Measurements from ENCODE around the gene CHN1. TPM values are rescaled to one million over a fixed set of nuclear protein-coding genes. Genes with fewer than 3 reads are reported as not detected.

Gene CHN1
- total RNA-seq, 2 experiments from 2014 or later = 3.8 to 6.2 TPM

GRCh38 chr2:174903264-174903556 is 102.0 kb downstream of the CHN1 start:
- H3K4me1 Mint-ChIP-seq (ENCODE audit: low read depth) = peaks cover 24% of the 10 kb centered on the region
- H3K4me3 Mint-ChIP-seq = no peak overlapping the region
- no peaks in the 10 kb centered on the region for H3K9me3 Mint-ChIP-seq
- no peak overlapping the region for H3K27ac Mint-ChIP-seq
- H3K27me3 Mint-ChIP-seq = peaks cover under 1% of the 10 kb centered on the region
- CTCF ChIA-PET = interaction anchor here (1.1 kb wide), 1 partner anchor 128 kb away, joined by 3 read pairs; no protein-coding TSS in a partner anchor
- no peak for DNase-seq
- H3K36me3 Mint-ChIP-seq = no peaks in the 10 kb centered on the region
- intact Hi-C loops (cut with micrococcal nuclease) = loop anchor here (5.0 kb wide), 2 partner anchors 71 to 126 kb away; no protein-coding TSS in a partner anchor
- POLR2A ChIA-PET = no interaction called here

- POLR2A ChIA-PET = no interaction called here
- H3K27me3 Mint-ChIP-seq = no peaks in the 10 kb centered on the region
- no peak for DNase-seq
- H3K4me3 Mint-ChIP-seq = no peak overlapping the region
- CTCF ChIA-PET = interaction anchor here (1.1 to 1.3 kb wide), 2 partner anchors 128 to 132 kb away, joined by 3 to 6 read pairs; no protein-coding TSS in a partner anchor
- H3K4me1 Mint-ChIP-seq (ENCODE audit: low read depth) = peaks cover 24% of the 10 kb centered on the region
- no peaks in the 10 kb centered on the region for H3K36me3 Mint-ChIP-seq
- H3K9me3 Mint-ChIP-seq = no peaks in the 10 kb centered on the region
- H3K27ac Mint-ChIP-seq = no peak overlapping the region
- intact Hi-C loops (cut with micrococcal nuclease) = loop anchor here (5.0 kb wide), 2 partner anchors 70 to 125 kb away; no protein-coding TSS in a partner anchor
These were observed 102.5 kb downstream of the CHN1 start for GRCh38 chr2:174902506-174903263.

DNA sequence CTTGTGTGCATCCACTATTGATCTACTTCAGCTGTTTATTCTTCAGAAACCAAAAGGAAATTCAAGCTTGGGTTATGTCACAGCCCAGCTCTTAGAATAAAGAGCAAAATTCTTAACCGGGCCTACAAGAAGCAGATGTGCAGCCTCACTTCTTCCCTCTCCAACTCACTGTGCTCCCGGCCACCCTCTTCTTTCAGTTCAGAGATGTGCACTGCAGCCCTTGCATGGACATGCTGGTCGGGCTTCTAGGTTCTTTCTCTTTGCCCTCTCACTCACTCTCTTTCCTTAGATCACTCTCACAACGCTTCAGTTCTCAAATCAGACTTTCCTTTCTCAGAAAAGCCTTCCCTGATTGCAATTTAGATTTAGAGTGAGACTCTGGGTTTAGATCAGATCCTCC is 104.1 kb downstream of the CHN1 start:
- ChIA-PET CTCF (interaction anchor here (0.7 to 1.5 kb wide), 3 partner anchors 130 to 376 kb away, joined by 3 to 6 read pairs (median 6); no protein-coding TSS in a partner anchor), POLR2A (no interaction called here)
- Mint-ChIP-seq H3K27me3 (no peaks in the 10 kb centered on the region), H3K4me1 (ENCODE audit: low read depth) (peaks cover 22% of the 10 kb centered on the region), H3K27ac (peak overlapping the region; percentile 0), H3K36me3 (no peaks in the 10 kb centered on the region), H3K9me3 (no peaks in the 10 kb centered on the region), H3K4me3 (peak overlapping the region; percentile 3)
- intact Hi-C loops (cut with micrococcal nuclease) = loop anchor here (5.0 kb wide), 2 partner anchors 69 to 124 kb away; no protein-coding TSS in a partner anchor
- DNase-seq = peak; percentile 43

DNA sequence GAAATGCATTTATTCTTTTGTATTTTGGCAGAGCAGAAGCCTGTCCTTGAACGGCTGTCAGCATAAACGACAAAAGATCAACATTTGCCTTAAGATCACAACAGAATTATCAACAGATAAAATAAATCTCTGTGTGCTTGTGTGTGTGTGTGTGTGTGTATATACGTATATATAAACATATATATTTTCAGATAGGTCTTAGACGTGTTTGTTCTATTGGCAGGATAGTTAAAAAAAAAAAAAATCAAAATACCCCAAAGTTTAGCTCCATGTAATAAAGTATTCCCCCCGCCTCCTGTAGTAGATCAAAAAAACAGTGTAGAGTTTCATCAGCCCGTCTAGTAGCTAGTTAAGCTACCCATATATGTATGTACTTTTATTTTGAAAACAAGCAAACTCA is 107.9 kb downstream of the CHN1 start:
- no peak overlapping the region for H3K4me3 Mint-ChIP-seq
- no peaks in the 10 kb centered on the region for H3K36me3 Mint-ChIP-seq
- no peaks in the 10 kb centered on the region for H3K9me3 Mint-ChIP-seq
- no peaks in the 10 kb centered on the region for H3K27me3 Mint-ChIP-seq
- CTCF ChIA-PET = interaction anchor here (0.6 kb wide), 1 partner anchor 243 kb away, joined by 3 read pairs; no protein-coding TSS in a partner anchor
- no peak overlapping the region for H3K27ac Mint-ChIP-seq
- intact Hi-C loops (cut with micrococcal nuclease) = no loop called here
- peaks cover 18% of the 10 kb centered on the region for H3K4me1 Mint-ChIP-seq (ENCODE audit: low read depth)
- no peak for DNase-seq
- POLR2A ChIA-PET = no interaction called here

GRCh38 chr2:174893018-174893417 is 112.2 kb downstream of the CHN1 start:
- no peak for DNase-seq
- Mint-ChIP-seq H3K36me3 (no peaks in the 10 kb centered on the region), H3K27ac (no peak overlapping the region), H3K27me3 (no peaks in the 10 kb centered on the region), H3K4me1 (ENCODE audit: low read depth) (peaks cover 8% of the 10 kb centered on the region), H3K4me3 (no peak overlapping the region), H3K9me3 (no peaks in the 10 kb centered on the region)
- intact Hi-C loops (cut with micrococcal nuclease) = no loop called here
- ChIA-PET CTCF (no interaction called here), POLR2A (no interaction called here)

DNA sequence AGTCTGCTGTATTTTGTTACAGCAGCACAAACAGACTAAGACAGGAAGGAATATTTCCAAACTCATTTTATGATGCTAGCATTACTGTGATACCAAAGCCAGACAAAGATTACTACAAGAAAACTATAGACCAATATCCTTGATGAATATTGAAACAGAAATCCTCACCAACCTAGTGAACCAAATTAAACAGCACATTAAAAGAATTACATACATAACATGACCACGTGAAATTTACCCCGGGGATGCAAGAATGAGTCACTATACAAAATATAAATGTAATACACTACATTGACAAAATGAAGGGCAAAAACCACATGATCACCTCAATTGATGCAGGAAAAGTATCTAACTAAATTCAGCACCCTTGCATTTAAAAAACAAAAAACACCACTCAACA is 112.6 kb downstream of the CHN1 start:
- DNase-seq = no peak
- Mint-ChIP-seq H3K4me3 (no peak overlapping the region), H3K36me3 (no peaks in the 10 kb centered on the region), H3K4me1 (ENCODE audit: low read depth) (peaks cover 8% of the 10 kb centered on the region), H3K27ac (no peak overlapping the region), H3K9me3 (no peaks in the 10 kb centered on the region), H3K27me3 (no peaks in the 10 kb centered on the region)
- POLR2A ChIA-PET = no interaction called here
- CTCF ChIA-PET = no interaction called here
- intact Hi-C loops (cut with micrococcal nuclease) = no loop called here

GRCh38 chr2:174888646-174889271 is 116.4 kb downstream of the CHN1 start:
- Mint-ChIP-seq H3K27ac (no peak overlapping the region), H3K27me3 (no peaks in the 10 kb centered on the region), H3K36me3 (no peaks in the 10 kb centered on the region), H3K9me3 (no peaks in the 10 kb centered on the region), H3K4me3 (no peak overlapping the region), H3K4me1 (ENCODE audit: low read depth) (peaks cover 8% of the 10 kb centered on the region)
- intact Hi-C loops (cut with micrococcal nuclease) = no loop called here
- ChIA-PET CTCF (interaction anchor here (1.3 kb wide), 1 partner anchor 116 kb away, joined by 3 read pairs; no protein-coding TSS in a partner anchor), POLR2A (no interaction called here)
- DNase-seq = no peak

DNA sequence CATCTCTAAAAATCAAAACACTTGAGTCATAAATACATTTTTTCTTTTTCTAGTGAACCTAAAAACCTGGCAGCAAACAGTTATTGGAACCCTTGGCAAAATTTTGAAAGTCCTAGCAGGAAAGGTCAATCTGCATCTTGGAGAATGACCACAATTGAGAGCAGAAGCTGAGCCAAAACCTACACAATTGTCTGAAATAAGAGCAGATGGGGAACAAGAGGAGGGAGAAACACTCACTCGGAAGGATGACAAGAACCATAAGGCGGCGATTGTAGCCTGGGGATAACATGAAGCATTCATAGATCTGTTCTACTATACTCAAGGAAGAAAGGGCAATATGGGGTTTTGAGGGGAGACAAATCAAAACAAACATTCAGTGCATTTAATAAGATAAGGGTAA is 117.0 kb downstream of the CHN1 start:
- no peak for DNase-seq
- Mint-ChIP-seq H3K4me1 (ENCODE audit: low read depth) (peaks cover 8% of the 10 kb centered on the region), H3K9me3 (no peaks in the 10 kb centered on the region), H3K27ac (no peak overlapping the region), H3K27me3 (no peaks in the 10 kb centered on the region), H3K36me3 (no peaks in the 10 kb centered on the region), H3K4me3 (no peak overlapping the region)
- ChIA-PET POLR2A (no interaction called here), CTCF (no interaction called here)
- intact Hi-C loops (cut with micrococcal nuclease) = no loop called here

GRCh38 chr2:174882416-174882815 is 122.8 kb downstream of the CHN1 start:
- H3K9me3 Mint-ChIP-seq = no peaks in the 10 kb centered on the region
- no peaks in the 10 kb centered on the region for H3K27me3 Mint-ChIP-seq
- no peaks in the 10 kb centered on the region for H3K36me3 Mint-ChIP-seq
- CTCF ChIA-PET = interaction anchor here (1.8 kb wide), 1 partner anchor 107 kb away, joined by 6 read pairs; no protein-coding TSS in a partner anchor
- no peak for DNase-seq
- intact Hi-C loops (cut with micrococcal nuclease) = no loop called here
- no peak overlapping the region for H3K4me3 Mint-ChIP-seq
- H3K4me1 Mint-ChIP-seq (ENCODE audit: low read depth) = no peaks in the 10 kb centered on the region
- H3K27ac Mint-ChIP-seq = no peak overlapping the region
- POLR2A ChIA-PET = no interaction called here

DNA sequence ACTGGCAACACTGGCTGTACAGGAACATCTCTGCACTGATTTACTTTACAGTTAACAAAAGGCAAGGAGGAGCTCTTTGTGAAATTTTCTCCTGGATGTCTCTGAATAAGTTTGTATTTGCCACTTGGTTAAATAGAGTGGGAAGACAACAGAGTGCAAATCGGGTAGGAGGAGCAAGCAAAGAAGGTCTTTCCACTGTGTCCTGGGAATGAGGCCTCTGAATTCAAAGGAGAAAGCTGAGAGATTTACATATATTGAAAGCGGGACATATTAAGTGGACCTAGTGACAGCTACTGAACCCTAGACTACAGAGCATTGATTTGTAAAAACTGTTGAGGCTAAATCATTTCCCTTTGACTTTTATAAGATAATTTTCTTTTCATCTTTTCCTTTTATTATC is 123.5 kb downstream of the CHN1 start:
- DNase-seq = no peak
- Mint-ChIP-seq H3K4me3 (no peak overlapping the region), H3K4me1 (ENCODE audit: low read depth) (no peaks in the 10 kb centered on the region), H3K9me3 (no peaks in the 10 kb centered on the region), H3K27ac (no peak overlapping the region), H3K27me3 (no peaks in the 10 kb centered on the region), H3K36me3 (no peaks in the 10 kb centered on the region)
- intact Hi-C loops (cut with micrococcal nuclease) = no loop called here
- ChIA-PET CTCF (interaction anchor here (1.8 kb wide), 1 partner anchor 106 kb away, joined by 6 read pairs; no protein-coding TSS in a partner anchor), POLR2A (no interaction called here)

- H3K4me1 Mint-ChIP-seq (ENCODE audit: low read depth) = no peaks in the 10 kb centered on the region
- CTCF ChIA-PET = no interaction called here
- POLR2A ChIA-PET = no interaction called here
- H3K4me3 Mint-ChIP-seq = no peak overlapping the region
- H3K36me3 Mint-ChIP-seq = no peaks in the 10 kb centered on the region
- no peaks in the 10 kb centered on the region for H3K9me3 Mint-ChIP-seq
- intact Hi-C loops (cut with micrococcal nuclease) = no loop called here
- H3K27me3 Mint-ChIP-seq = no peaks in the 10 kb centered on the region
- DNase-seq = no peak
- no peak overlapping the region for H3K27ac Mint-ChIP-seq
These were observed 126.5 kb downstream of the CHN1 start for GRCh38 chr2:174878537-174879147.

- no peaks in the 10 kb centered on the region for H3K27me3 Mint-ChIP-seq
These were observed 127.4 kb downstream of the CHN1 start for GRCh38 chr2:174877751-174878150.

More at GRCh38 chr2:174877751-174878150, 127.4 kb downstream of the CHN1 start:
- ChIA-PET CTCF (interaction anchor here (1.0 kb wide), 1 partner anchor 129 kb away, joined by 3 read pairs; no protein-coding TSS in a partner anchor), POLR2A (no interaction called here)
- intact Hi-C loops (cut with micrococcal nuclease) = no loop called here
- Mint-ChIP-seq H3K36me3 (no peaks in the 10 kb centered on the region), H3K9me3 (no peaks in the 10 kb centered on the region), H3K4me3 (no peak overlapping the region), H3K4me1 (ENCODE audit: low read depth) (no peaks in the 10 kb centered on the region), H3K27ac (no peak overlapping the region)
- DNase-seq = no peak
